Caco-2 (cell line): ENCODE results near the gene DLST. TPM values are rescaled to one million over a fixed set of nuclear protein-coding genes. Genes with fewer than 3 reads are reported as not detected.

ENCODE experiments used
- BruUV-seq: library from RNA; stranded (reverse); fragments of 400-500 nt; replicated peaks from 2 replicates; lab custom pipeline; 2021; lab: Mats Ljungman, UMichigan
- CTCF ChIA-PET: fragments of 300-600 bp; sonication (Branson Sonifier 250); formaldehyde crosslinking; loops from one replicate; lab custom pipeline; 2022; ENCODE audit warnings: antibody characterized with exemption; lab: Charles Lee
- POLR2A ChIA-PET: fragments of 300-600 bp; sonication (Branson Sonifier 250); formaldehyde crosslinking; loops from one replicate; lab custom pipeline; 2022; ENCODE audit warnings: antibody characterized with exemption; lab: Charles Lee
- DNase-seq, 2 experiments: peaks; one replicate each; pipeline versions ENCODE4 v3.0.0 to v3.0.0-alpha.2; 2020 to 2022
- H3K27me3 ChIP-seq: replicated peaks from 2 replicates; pipeline ENCODE4 v1.6.0; 2011; ENCODE audit warnings: low read length; ENCODE audit not compliant: control insufficient read depth, insufficient read depth
- H3K36me3 ChIP-seq: 2 replicates; pipeline ENCODE4 v1.5.1; 2011; ENCODE audit warnings: low read length; ENCODE audit not compliant: control insufficient read depth, insufficient read depth
- H3K4me1 ChIP-seq: fragments of 250-450 bp; sonication (Bioruptor Pico); 2 replicates; pipeline ENCODE4 v1.5.1; 2020; ENCODE audit warnings: mild to moderate bottlenecking
- H3K4me3 ChIP-seq: 2 replicates; pipeline ENCODE4 v1.5.1; 2011; ENCODE audit warnings: low read depth, mild to moderate bottlenecking, control low read depth, low read length
- H3K9me3 ChIP-seq: fragments of 250-450 bp; sonication (Bioruptor Pico); 2 replicates; pipeline ENCODE4 v1.5.1; 2020; ENCODE audit warnings: mild to moderate bottlenecking, moderate library complexity
- H3K27ac Mint-ChIP-seq: one replicate; pipeline ENCODE4 v1.8.0; 2022; ENCODE audit warnings: mixed read lengths; ENCODE audit not compliant: unreplicated experiment
- H3K27me3 Mint-ChIP-seq: one replicate; pipeline ENCODE4 v1.8.0; 2022; ENCODE audit warnings: mixed read lengths; ENCODE audit not compliant: insufficient read depth, unreplicated experiment
- H3K36me3 Mint-ChIP-seq: one replicate; pipeline ENCODE4 v1.8.0; 2022; ENCODE audit warnings: mild to moderate bottlenecking, mixed read lengths; ENCODE audit not compliant: insufficient read depth, unreplicated experiment
- H3K4me1 Mint-ChIP-seq: one replicate; pipeline ENCODE4 v1.8.0; 2022; ENCODE audit warnings: low read depth, mixed read lengths; ENCODE audit not compliant: unreplicated experiment
- H3K4me3 Mint-ChIP-seq: one replicate; pipeline ENCODE4 v1.8.0; 2022; ENCODE audit warnings: mild to moderate bottlenecking, moderate library complexity, mixed read lengths; ENCODE audit not compliant: unreplicated experiment
- H3K9me3 Mint-ChIP-seq: one replicate; pipeline ENCODE4 v1.8.0; 2022; ENCODE audit warnings: mixed read lengths; ENCODE audit not compliant: unreplicated experiment
- CTCF ChIP-seq, 2 experiments: fragments of 200-600 bp in 1 of 2; IDR thresholded peaks; 1 replicate in 1 of 2; 2 replicates in 1 of 2; pipeline versions ENCODE4 v1.5.1 to v1.8.0; 2011 to 2022; ENCODE audit warnings: antibody characterized with exemption in 1 of 2, control low read depth in 1 of 2, inconsistent platforms in 1 of 2, low read depth in 1 of 2, low read length in 1 of 2, mild to moderate bottlenecking in 1 of 2, moderate library complexity in 1 of 2; ENCODE audit not compliant: insufficient read depth in 1 of 2, severe bottlenecking in 1 of 2, unreplicated experiment in 1 of 2
- intact Hi-C: fragments of 100-400 bp; cut with micrococcal nuclease; formaldehyde crosslinking; loops from one replicate; pipeline ENCODE4 v1.10.0; 2022; ENCODE audit not compliant: unreplicated experiment
- total RNA-seq: library from RNA; stranded (reverse); gene quantifications from 2 replicates; pipeline ENCODE4 v1.2.3, GENCODE V29; 2022

Gene DLST
- total RNA-seq, 1 experiment from 2014 or later = 88.1 TPM

GRCh38 chr14:74863274-74863673, 18.4 kb upstream of the DLST start:
- no peak overlapping the region for H3K4me3 ChIP-seq
- no peak for TF ChIP-seq CTCF (IDR thresholded peaks at IDR 0.05; ENCODE audit: insufficient read depth in 1 of 2, low read depth in 1 of 2, low read length in 1 of 2, severe bottlenecking in 1 of 2, unreplicated experiment in 1 of 2)
- no peaks in the 10 kb centered on the region for H3K9me3 Mint-ChIP-seq
- BruUV-seq = no TSS peak
- no peak for DNase-seq
- no peaks in the 10 kb centered on the region for H3K36me3 Mint-ChIP-seq
- no peaks in the 10 kb centered on the region; the same call in 1 of the 2 replicates for H3K27me3 ChIP-seq
- intact Hi-C loops = no loop called here
- H3K27me3 Mint-ChIP-seq = peaks cover 14% of the 10 kb centered on the region
- H3K4me1 Mint-ChIP-seq = no peaks in the 10 kb centered on the region
- H3K9me3 ChIP-seq = no peaks in the 10 kb centered on the region
- ChIA-PET POLR2A (no interaction called here), CTCF (interaction anchor here (2.1 kb wide), 1 partner anchor 42 kb away, joined by 6 read pairs; no protein-coding TSS in a partner anchor)
- H3K27ac Mint-ChIP-seq = no peak overlapping the region
- H3K4me1 ChIP-seq = no peaks in the 10 kb centered on the region
- no peak overlapping the region for H3K4me3 Mint-ChIP-seq
- no peaks in the 10 kb centered on the region for H3K36me3 ChIP-seq

- intact Hi-C loops = no loop called here
- TF ChIP-seq CTCF (IDR thresholded peaks at IDR 0.05; ENCODE audit: insufficient read depth in 1 of 2, low read depth in 1 of 2, low read length in 1 of 2, severe bottlenecking in 1 of 2, unreplicated experiment in 1 of 2) = no peak
- no peaks in the 10 kb centered on the region for H3K9me3 Mint-ChIP-seq
- no peaks in the 10 kb centered on the region; the same call in 1 of the 2 replicates for H3K27me3 ChIP-seq
- CTCF ChIA-PET = interaction anchor here (2.1 kb wide), 1 partner anchor 41 kb away, joined by 6 read pairs; no protein-coding TSS in a partner anchor
- no peak overlapping the region for H3K4me3 Mint-ChIP-seq
- H3K27me3 Mint-ChIP-seq = peaks cover 14% of the 10 kb centered on the region
- no peak for DNase-seq
- H3K4me3 ChIP-seq = no peak overlapping the region
- BruUV-seq = no TSS peak
- POLR2A ChIA-PET = no interaction called here
- H3K36me3 ChIP-seq = no peaks in the 10 kb centered on the region
- H3K27ac Mint-ChIP-seq = no peak overlapping the region
- H3K36me3 Mint-ChIP-seq = no peaks in the 10 kb centered on the region
- H3K4me1 ChIP-seq = no peaks in the 10 kb centered on the region
- no peaks in the 10 kb centered on the region for H3K4me1 Mint-ChIP-seq
- no peaks in the 10 kb centered on the region for H3K9me3 ChIP-seq
These were observed 17.5 kb upstream of the DLST start for GRCh38 chr14:74864198-74864597.

- no peak for TF ChIP-seq CTCF (IDR thresholded peaks at IDR 0.05; ENCODE audit: insufficient read depth in 1 of 2, low read depth in 1 of 2, low read length in 1 of 2, severe bottlenecking in 1 of 2, unreplicated experiment in 1 of 2)
- no TSS peak for BruUV-seq
- CTCF ChIA-PET = interaction anchor here (2.1 kb wide), 1 partner anchor 40 kb away, joined by 6 read pairs; no protein-coding TSS in a partner anchor
- Histone ChIP-seq H3K36me3 (no peaks in the 10 kb centered on the region), H3K4me3 (no peak overlapping the region), H3K4me1 (no peaks in the 10 kb centered on the region), H3K27me3 (no peaks in the 10 kb centered on the region; the same call in 1 of the 2 replicates), H3K9me3 (no peaks in the 10 kb centered on the region)
- H3K4me3 Mint-ChIP-seq = no peak overlapping the region
- POLR2A ChIA-PET = no interaction called here
- DNase-seq = no peak
- intact Hi-C loops = no loop called here
- no peaks in the 10 kb centered on the region for H3K36me3 Mint-ChIP-seq
- no peak overlapping the region for H3K27ac Mint-ChIP-seq
- no peaks in the 10 kb centered on the region for H3K9me3 Mint-ChIP-seq
- peaks cover 14% of the 10 kb centered on the region for H3K27me3 Mint-ChIP-seq
- no peaks in the 10 kb centered on the region for H3K4me1 Mint-ChIP-seq
These were observed 16.6 kb upstream of the DLST start for GRCh38 chr14:74865156-74865555.
